OCI-LY7 (cell line): Measurements from ENCODE around the gene LANCL2. TPM values are rescaled to one million over a fixed set of nuclear protein-coding genes. Genes with fewer than 3 reads are reported as not detected.

Experiments
- BruUV-seq: library from RNA; stranded (reverse); fragments of 400-500 nt; replicated peaks from 2 replicates; lab custom pipeline; 2021; lab: Mats Ljungman, UMichigan
- CTCF ChIA-PET: fragments of 300-600 bp; sonication (Branson Sonifier 250); formaldehyde crosslinking; loops from one replicate; lab custom pipeline; 2022; ENCODE audit warnings: antibody characterized with exemption; ENCODE audit not compliant: unreplicated experiment; lab: Charles Lee
- POLR2A ChIA-PET: fragments of 300-600 bp; sonication (Branson Sonifier 250); formaldehyde crosslinking; loops from one replicate; lab custom pipeline; 2022; ENCODE audit warnings: antibody characterized with exemption; lab: Charles Lee
- DNase-seq: peaks from one replicate; pipeline ENCODE4 v3.0.0-alpha.2; 2015; ENCODE audit warnings: low spot score
- H2AFZ ChIP-seq: fragments of 200-600 bp; sonication (generic), shearing (Covaris generic); 2 replicates; pipeline ENCODE4 v1.6.1; 2014; ENCODE audit warnings: mild to moderate bottlenecking, antibody characterized with exemption, low read length, moderate library complexity
- H3K27ac ChIP-seq: fragments of 200-600 bp; sonication (generic); 2 replicates; pipeline ENCODE4 v1.5.1; 2014; ENCODE audit warnings: mixed run types, low read depth, mild to moderate bottlenecking, moderate library complexity, low read length, inconsistent platforms; ENCODE audit not compliant: poor library complexity, severe bottlenecking
- H3K36me3 ChIP-seq: fragments of 200-600 bp; sonication (generic); 2 replicates; pipeline ENCODE4 v1.6.1; 2014; ENCODE audit warnings: mild to moderate bottlenecking, antibody characterized with exemption, low read length, moderate library complexity, mixed read lengths; ENCODE audit not compliant: insufficient read depth
- H3K4me1 ChIP-seq: fragments of 200-600 bp; sonication (generic); 2 replicates; pipeline ENCODE4 v1.5.1; 2014; ENCODE audit warnings: mild to moderate bottlenecking, low read length; ENCODE audit not compliant: insufficient read depth, poor library complexity, severe bottlenecking
- H3K4me2 ChIP-seq: fragments of 200-600 bp; sonication (generic); 2 replicates; pipeline ENCODE4 v1.6.1; 2014; ENCODE audit warnings: mild to moderate bottlenecking, low read length
- H3K4me3 ChIP-seq: fragments of 200-600 bp; sonication (generic); 2 replicates; pipeline ENCODE4 v1.5.1; 2014; ENCODE audit warnings: mild to moderate bottlenecking, low read depth, low read length; ENCODE audit not compliant: poor library complexity, severe bottlenecking
- H3K79me2 ChIP-seq: fragments of 200-600 bp; sonication (generic); 2 replicates; pipeline ENCODE4 v1.6.1; 2016; ENCODE audit warnings: low read depth, mild to moderate bottlenecking, low read length, moderate library complexity, mixed read lengths; ENCODE audit not compliant: insufficient read depth
- H3K9me2 ChIP-seq: fragments of 200-600 bp; sonication (generic); 2 replicates; pipeline ENCODE4 v1.6.1; 2016; ENCODE audit warnings: mild to moderate bottlenecking, low read length, mixed read lengths; ENCODE audit not compliant: insufficient read depth
- H3K9me3 ChIP-seq: fragments of 200-600 bp; sonication (generic); 2 replicates; pipeline ENCODE4 v1.6.1; 2014; ENCODE audit warnings: mild to moderate bottlenecking, mixed run types, low read length, mixed read lengths
- H4K20me1 ChIP-seq: fragments of 200-600 bp; sonication (generic); 2 replicates; pipeline ENCODE4 v1.6.1; 2014; ENCODE audit warnings: mild to moderate bottlenecking, antibody characterized with exemption, low read length, moderate library complexity, mixed read lengths; ENCODE audit not compliant: insufficient read depth
- CTCF ChIP-seq: fragments of 200-600 bp; sonication (generic); conservative IDR thresholded peaks from 2 replicates; pipeline ENCODE4 v1.5.1; 2014; ENCODE audit warnings: mild to moderate bottlenecking, antibody characterized with exemption, low read length, moderate library complexity, mixed read lengths
- EZH2phosphoT487 ChIP-seq: fragments of 200-600 bp; sonication (generic); IDR thresholded peaks from 2 replicates; pipeline ENCODE4 v1.6.1; 2018; ENCODE audit warnings: low read depth, borderline replicate concordance, mild to moderate bottlenecking, mixed run types, antibody characterized with exemption, low read length, moderate library complexity, mixed read lengths
- intact Hi-C: fragments of 100-400 bp; cut with micrococcal nuclease; formaldehyde crosslinking; loops from one replicate; pipeline ENCODE4 v1.10.0; 2022; ENCODE audit not compliant: unreplicated experiment
- total RNA-seq, 2 experiments: library from RNA; depleted of rRNA in 1 of 2; stranded (reverse); fragments of >200 nt in 1 of 2; shearing (Covaris generic) in 1 of 2; gene quantifications; 2 replicates each; pipeline ENCODE4 v1.2.3, GENCODE V29; 2014 to 2022

LANCL2 gene
- total RNA-seq, 2 experiments from 2014 or later: 6.5 to 9.5 TPM

- Histone ChIP-seq H3K4me1 (peaks cover 10% of the 10 kb centered on the region), H3K9me3 (no peaks in the 10 kb centered on the region), H3K79me2 (no peaks in the 10 kb centered on the region), H4K20me1 (no peaks in the 10 kb centered on the region), H2AFZ (no peak overlapping the region), H3K9me2 (no peaks in the 10 kb centered on the region), H3K27ac (peak overlapping the region; percentile 53), H3K4me3 (no peak overlapping the region), H3K36me3 (peaks cover 9% of the 10 kb centered on the region), H3K4me2 (no peak overlapping the region)
- intact Hi-C loops: loop anchor here (1.0 kb wide), 1 partner anchor 40 kb away; no protein-coding TSS in a partner anchor
- TF ChIP-seq CTCF (no peak), EZH2phosphoT487 (no peak)
- ChIA-PET POLR2A (interaction anchor here (0.5 kb wide), 1 partner anchor 14 kb away, joined by 4 read pairs; no protein-coding TSS in a partner anchor), CTCF (no interaction called here)
- no TSS peak for BruUV-seq
- DNase-seq: no peak
Observed at GRCh38 chr7:55405856-55406541, 40.9 kb downstream of the LANCL2 start.

- CTCF ChIA-PET: no interaction called here
- Histone ChIP-seq H3K9me2 (no peaks in the 10 kb centered on the region), H4K20me1 (no peaks in the 10 kb centered on the region), H3K4me2 (no peak overlapping the region), H3K4me3 (no peak overlapping the region), H3K79me2 (no peaks in the 10 kb centered on the region), H3K4me1 (peaks cover 10% of the 10 kb centered on the region), H3K9me3 (no peaks in the 10 kb centered on the region), H2AFZ (no peak overlapping the region), H3K27ac (no peak overlapping the region), H3K36me3 (peaks cover 5% of the 10 kb centered on the region; the same call in 1 of the 2 replicates)
- intact Hi-C loops: no loop called here
- POLR2A ChIA-PET: interaction anchor here (0.9 to 1.6 kb wide), 3 partner anchors 9 to 695 kb away, joined by 3 to 7 read pairs (median 3); no protein-coding TSS in a partner anchor
- BruUV-seq: no TSS peak
- no peak for DNase-seq
- TF ChIP-seq EZH2phosphoT487: no peak
- no peak for TF ChIP-seq CTCF
Observed at GRCh38 chr7:55409482-55410225, 44.5 kb downstream of the LANCL2 start.
